PC-9 (cell line): ENCODE results near the gene SPARC.

ENCODE experiments used
- CTCF ChIP-seq: fragments of 200-600 bp; sonication (generic); conservative IDR thresholded peaks from 2 replicates; pipeline ENCODE4 v1.6.1; 2017; ENCODE audit warnings: mixed run types, antibody characterized with exemption, mild to moderate bottlenecking, moderate library complexity
- EZH2 ChIP-seq: fragments of 200-600 bp; sonication (generic); IDR thresholded peaks from 2 replicates; pipeline ENCODE4 v1.8.0; 2017; ENCODE audit warnings: antibody characterized with exemption, low read depth

GRCh38 chr5:151617841-151618710 lies 68.6 kb downstream of the SPARC start:
- no peak for TF ChIP-seq CTCF
- TF ChIP-seq EZH2 = no peak
